HepG2 (cell line): ENCODE data around the gene ANKRD39. TPM values are rescaled to one million over a fixed set of nuclear protein-coding genes. Genes with fewer than 3 reads are reported as not detected.
A peak's percentile ranks its signal among the peaks of the same experiment; 100 is the strongest.

Experiments used
- ARID5B ChIP-seq: IDR thresholded peaks from 2 replicates; pipeline ENCODE4 v1.4.0; 2020; ENCODE audit warnings: mild to moderate bottlenecking, missing genetic modification reagents
- GMEB2 ChIP-seq: IDR thresholded peaks from 2 replicates; pipeline ENCODE4 v1.6.1; 2016; ENCODE audit warnings: missing biosample characterization, missing genetic modification reagents, low read depth
- RBM22 ChIP-seq: fragments of 200-400 bp; formaldehyde crosslinking; optimal IDR thresholded peaks from 2 replicates; pipeline ENCODE3; 2017; ENCODE audit warnings: mild to moderate bottlenecking, low read length, moderate library complexity
- RXRA ChIP-seq: sonication (generic); formaldehyde crosslinking; IDR thresholded peaks from 2 replicates; pipeline ENCODE4 v1.5.1; 2020; ENCODE audit warnings: missing genetic modification reagents
- RXRB ChIP-seq: IDR thresholded peaks from 2 replicates; pipeline ENCODE4 v1.6.1; 2016; ENCODE audit warnings: borderline replicate concordance, missing genetic modification reagents, missing compliant biosample characterization
- TOPORS ChIP-seq: sonication (generic); formaldehyde crosslinking; IDR thresholded peaks from 2 replicates; pipeline ENCODE4 v1.8.0; 2023; ENCODE audit warnings: mild to moderate bottlenecking, missing genetic modification reagents
- polyA plus RNA-seq, 8 experiments: library from polyadenylated mRNA; depleted of rRNA in 3 of 8; stranded (reverse) in 7 of 8; unstranded in 1 of 8; fragments of >200 nt; fragmentation: Illumina TruSeq in 4 of 8; extraction: Trizol in 4 of 8; gene quantifications; 2 replicates each; pipeline versions ENCODE4 v1.2.1 to v1.2.3, GENCODE V29; 2011 to 2016; ENCODE audit warnings: low read depth in 4 of 8, missing spikeins in 1 of 8, mixed read lengths in 1 of 8; ENCODE audit not compliant: insufficient read depth in 1 of 8
- total RNA-seq, 5 experiments: library from RNA; depleted of rRNA; stranded (reverse); fragments of >200 nt; fragmentation: Illumina TruSeq; extraction: Trizol; gene quantifications; 2 replicates each; pipeline ENCODE4 v1.2.3, GENCODE V29; 2016; ENCODE audit warnings: low read depth in 1 of 5
- TF ChIP-seq, protein P1 (sequence below): sonication (generic); formaldehyde crosslinking; IDR thresholded peaks from 2 replicates; pipeline ENCODE4 v1.5.0; 2020; ENCODE audit warnings: mild to moderate bottlenecking, missing genetic modification reagents

The ANKRD39 gene
- total and polyA plus RNA-seq, 2 of the 13 experiments (the other 11 are each of a cell fraction or from before 2014, with no cell fraction given), result 23.2 to 24.8 TPM

DNA sequence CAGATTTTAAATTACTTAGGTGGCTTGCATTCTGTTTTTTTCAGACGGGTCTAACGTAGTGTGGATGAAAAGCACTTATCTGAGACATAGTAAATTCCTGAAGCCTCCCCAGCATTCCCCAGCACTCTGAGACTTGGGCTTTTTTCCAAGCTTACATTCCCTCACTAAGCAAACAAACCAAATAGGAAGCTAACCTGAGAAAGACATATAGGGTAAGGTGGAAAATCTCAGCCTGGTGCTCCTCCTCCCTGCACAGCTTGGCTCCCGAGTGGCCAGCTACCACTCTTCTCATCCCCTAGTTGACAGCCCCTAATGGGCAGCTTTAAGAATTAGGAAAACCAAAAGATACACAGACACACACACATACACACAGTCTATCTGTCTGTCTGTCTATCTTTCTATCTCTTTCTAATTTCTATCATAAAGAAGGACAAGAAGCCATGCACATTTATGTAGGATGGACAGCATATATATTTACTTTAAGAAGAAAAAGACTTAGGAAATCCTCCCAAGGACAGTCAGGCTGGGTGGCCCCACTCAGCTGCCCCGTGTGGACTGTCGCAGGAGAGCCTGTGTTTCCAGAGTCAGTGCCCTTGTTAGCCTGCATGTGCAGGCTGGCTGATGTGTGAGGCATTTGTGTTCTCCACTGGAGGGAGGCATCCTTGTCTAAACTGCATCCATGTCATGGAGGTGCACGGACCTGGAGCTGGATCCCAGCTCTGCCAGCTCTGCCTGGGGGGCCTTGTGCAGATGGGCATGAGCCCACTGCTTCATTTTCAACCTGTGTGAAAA is 33.5 kb downstream of the ANKRD39 start (continued):
- TF ChIP-seq ARID5B (CRISPR knock-in tag) (peak; percentile 30; the same call in 1 of the 2 replicates), GMEB2 (no peak), TOPORS (no peak), RXRB (CRISPR knock-in tag) (peak; percentile 14; the same call in 1 of the 2 replicates), RBM22 (peak; percentile 55), RXRA (no peak)
- TF ChIP-seq, protein P1, sequence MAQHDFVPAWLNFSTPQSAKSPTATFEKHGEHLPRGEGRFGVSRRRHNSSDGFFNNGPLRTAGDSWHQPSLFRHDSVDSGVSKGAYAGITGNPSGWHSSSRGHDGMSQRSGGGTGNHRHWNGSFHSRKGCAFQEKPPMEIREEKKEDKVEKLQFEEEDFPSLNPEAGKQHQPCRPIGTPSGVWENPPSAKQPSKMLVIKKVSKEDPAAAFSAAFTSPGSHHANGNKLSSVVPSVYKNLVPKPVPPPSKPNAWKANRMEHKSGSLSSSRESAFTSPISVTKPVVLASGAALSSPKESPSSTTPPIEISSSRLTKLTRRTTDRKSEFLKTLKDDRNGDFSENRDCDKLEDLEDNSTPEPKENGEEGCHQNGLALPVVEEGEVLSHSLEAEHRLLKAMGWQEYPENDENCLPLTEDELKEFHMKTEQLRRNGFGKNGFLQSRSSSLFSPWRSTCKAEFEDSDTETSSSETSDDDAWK (CRISPR knock-in tag), result no peak
